H1 (cell line): Measurements from ENCODE around the gene CD164L2. TPM values are rescaled to one million over a fixed set of nuclear protein-coding genes. Genes with fewer than 3 reads are reported as not detected.

Source experiments
- polyA plus RNA-seq, 7 experiments: library from polyadenylated mRNA; depleted of rRNA in 3 of 7; stranded (reverse) in 5 of 7; unstranded in 2 of 7; fragments of >200 nt in 5 of 7; fragments of 200-250 nt in 2 of 7; gene quantifications; 1 replicate in 5 of 7; 2 replicates in 1 of 7; 4 replicates in 1 of 7; pipeline versions ENCODE4 v1.2.1 to v1.2.3, GENCODE V29; 2011 to 2013; ENCODE audit warnings: missing spikeins in 2 of 7, mixed read lengths in 2 of 7
- total RNA-seq: library from RNA; stranded (reverse); fragmentation: NEBNext Ultra II Directional; extraction: Animal tissue kit (Norgen Biotek cat#: 25700); gene quantifications from 2 replicates; pipeline ENCODE4 v1.2.1, GENCODE V29; 2021
- TF ChIP-seq, protein P1 (sequence below): fragments of 300-600 bp; sonication (generic); IDR thresholded peaks from 2 replicates; pipeline ENCODE4 v1.7.1; 2012; ENCODE audit warnings: low read length, moderate library complexity, mild to moderate bottlenecking, inconsistent platforms; ENCODE audit not compliant: insufficient replicate concordance

Gene CD164L2
- total and polyA plus RNA-seq, 2 of the 8 experiments (the other 6 are each of a cell fraction or from before 2014, with no cell fraction given), result 3.3 TPM

- TF ChIP-seq, protein P1, sequence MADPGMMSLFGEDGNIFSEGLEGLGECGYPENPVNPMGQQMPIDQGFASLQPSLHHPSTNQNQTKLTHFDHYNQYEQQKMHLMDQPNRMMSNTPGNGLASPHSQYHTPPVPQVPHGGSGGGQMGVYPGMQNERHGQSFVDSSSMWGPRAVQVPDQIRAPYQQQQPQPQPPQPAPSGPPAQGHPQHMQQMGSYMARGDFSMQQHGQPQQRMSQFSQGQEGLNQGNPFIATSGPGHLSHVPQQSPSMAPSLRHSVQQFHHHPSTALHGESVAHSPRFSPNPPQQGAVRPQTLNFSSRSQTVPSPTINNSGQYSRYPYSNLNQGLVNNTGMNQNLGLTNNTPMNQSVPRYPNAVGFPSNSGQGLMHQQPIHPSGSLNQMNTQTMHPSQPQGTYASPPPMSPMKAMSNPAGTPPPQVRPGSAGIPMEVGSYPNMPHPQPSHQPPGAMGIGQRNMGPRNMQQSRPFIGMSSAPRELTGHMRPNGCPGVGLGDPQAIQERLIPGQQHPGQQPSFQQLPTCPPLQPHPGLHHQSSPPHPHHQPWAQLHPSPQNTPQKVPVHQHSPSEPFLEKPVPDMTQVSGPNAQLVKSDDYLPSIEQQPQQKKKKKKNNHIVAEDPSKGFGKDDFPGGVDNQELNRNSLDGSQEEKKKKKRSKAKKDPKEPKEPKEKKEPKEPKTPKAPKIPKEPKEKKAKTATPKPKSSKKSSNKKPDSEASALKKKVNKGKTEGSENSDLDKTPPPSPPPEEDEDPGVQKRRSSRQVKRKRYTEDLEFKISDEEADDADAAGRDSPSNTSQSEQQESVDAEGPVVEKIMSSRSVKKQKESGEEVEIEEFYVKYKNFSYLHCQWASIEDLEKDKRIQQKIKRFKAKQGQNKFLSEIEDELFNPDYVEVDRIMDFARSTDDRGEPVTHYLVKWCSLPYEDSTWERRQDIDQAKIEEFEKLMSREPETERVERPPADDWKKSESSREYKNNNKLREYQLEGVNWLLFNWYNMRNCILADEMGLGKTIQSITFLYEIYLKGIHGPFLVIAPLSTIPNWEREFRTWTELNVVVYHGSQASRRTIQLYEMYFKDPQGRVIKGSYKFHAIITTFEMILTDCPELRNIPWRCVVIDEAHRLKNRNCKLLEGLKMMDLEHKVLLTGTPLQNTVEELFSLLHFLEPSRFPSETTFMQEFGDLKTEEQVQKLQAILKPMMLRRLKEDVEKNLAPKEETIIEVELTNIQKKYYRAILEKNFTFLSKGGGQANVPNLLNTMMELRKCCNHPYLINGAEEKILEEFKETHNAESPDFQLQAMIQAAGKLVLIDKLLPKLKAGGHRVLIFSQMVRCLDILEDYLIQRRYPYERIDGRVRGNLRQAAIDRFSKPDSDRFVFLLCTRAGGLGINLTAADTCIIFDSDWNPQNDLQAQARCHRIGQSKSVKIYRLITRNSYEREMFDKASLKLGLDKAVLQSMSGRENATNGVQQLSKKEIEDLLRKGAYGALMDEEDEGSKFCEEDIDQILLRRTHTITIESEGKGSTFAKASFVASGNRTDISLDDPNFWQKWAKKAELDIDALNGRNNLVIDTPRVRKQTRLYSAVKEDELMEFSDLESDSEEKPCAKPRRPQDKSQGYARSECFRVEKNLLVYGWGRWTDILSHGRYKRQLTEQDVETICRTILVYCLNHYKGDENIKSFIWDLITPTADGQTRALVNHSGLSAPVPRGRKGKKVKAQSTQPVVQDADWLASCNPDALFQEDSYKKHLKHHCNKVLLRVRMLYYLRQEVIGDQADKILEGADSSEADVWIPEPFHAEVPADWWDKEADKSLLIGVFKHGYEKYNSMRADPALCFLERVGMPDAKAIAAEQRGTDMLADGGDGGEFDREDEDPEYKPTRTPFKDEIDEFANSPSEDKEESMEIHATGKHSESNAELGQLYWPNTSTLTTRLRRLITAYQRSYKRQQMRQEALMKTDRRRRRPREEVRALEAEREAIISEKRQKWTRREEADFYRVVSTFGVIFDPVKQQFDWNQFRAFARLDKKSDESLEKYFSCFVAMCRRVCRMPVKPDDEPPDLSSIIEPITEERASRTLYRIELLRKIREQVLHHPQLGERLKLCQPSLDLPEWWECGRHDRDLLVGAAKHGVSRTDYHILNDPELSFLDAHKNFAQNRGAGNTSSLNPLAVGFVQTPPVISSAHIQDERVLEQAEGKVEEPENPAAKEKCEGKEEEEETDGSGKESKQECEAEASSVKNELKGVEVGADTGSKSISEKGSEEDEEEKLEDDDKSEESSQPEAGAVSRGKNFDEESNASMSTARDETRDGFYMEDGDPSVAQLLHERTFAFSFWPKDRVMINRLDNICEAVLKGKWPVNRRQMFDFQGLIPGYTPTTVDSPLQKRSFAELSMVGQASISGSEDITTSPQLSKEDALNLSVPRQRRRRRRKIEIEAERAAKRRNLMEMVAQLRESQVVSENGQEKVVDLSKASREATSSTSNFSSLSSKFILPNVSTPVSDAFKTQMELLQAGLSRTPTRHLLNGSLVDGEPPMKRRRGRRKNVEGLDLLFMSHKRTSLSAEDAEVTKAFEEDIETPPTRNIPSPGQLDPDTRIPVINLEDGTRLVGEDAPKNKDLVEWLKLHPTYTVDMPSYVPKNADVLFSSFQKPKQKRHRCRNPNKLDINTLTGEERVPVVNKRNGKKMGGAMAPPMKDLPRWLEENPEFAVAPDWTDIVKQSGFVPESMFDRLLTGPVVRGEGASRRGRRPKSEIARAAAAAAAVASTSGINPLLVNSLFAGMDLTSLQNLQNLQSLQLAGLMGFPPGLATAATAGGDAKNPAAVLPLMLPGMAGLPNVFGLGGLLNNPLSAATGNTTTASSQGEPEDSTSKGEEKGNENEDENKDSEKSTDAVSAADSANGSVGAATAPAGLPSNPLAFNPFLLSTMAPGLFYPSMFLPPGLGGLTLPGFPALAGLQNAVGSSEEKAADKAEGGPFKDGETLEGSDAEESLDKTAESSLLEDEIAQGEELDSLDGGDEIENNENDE, result no peak
- TF ChIP-seq, all 59 proteins: peak for 0
These were observed 5.2 kb downstream of the CD164L2 start (continued) for GRCh38 chr1:27377760-27378495.
